GM23338 (cell line): ENCODE measurements around the gene RAD54L. TPM values are rescaled to one million over a fixed set of nuclear protein-coding genes. Genes with fewer than 3 reads are reported as not detected.

Source experiments
- ATAC-seq: fragments of 200-7000 bp; cut with Tn5 transposase; 3 replicates; pipeline ENCODE4 v1.9.1; 2020
- DNase-seq: peaks from one replicate; pipeline ENCODE4 v3.0.0-alpha.2; 2015; ENCODE audit warnings: low spot score
- H2AFZ ChIP-seq: fragments of 200-600 bp; sonication (generic); 2 replicates; pipeline ENCODE4 v1.8.0; 2016; ENCODE audit warnings: antibody characterized with exemption, mild to moderate bottlenecking, moderate library complexity
- H3F3A ChIP-seq: fragments of 200-600 bp; sonication (generic); replicated peaks from 2 replicates; pipeline ENCODE4 v1.8.0; 2017; ENCODE audit warnings: antibody characterized with exemption, mixed run types, low read depth
- H3K27ac ChIP-seq: fragments of 200-600 bp; sonication (generic); 2 replicates; pipeline ENCODE4 v1.6.1; 2016; ENCODE audit warnings: low read depth
- H3K27me3 ChIP-seq: fragments of 200-600 bp; sonication (generic); 2 replicates; pipeline ENCODE4 v1.8.0; 2016; ENCODE audit warnings: mild to moderate bottlenecking, mixed run types, moderate library complexity; ENCODE audit not compliant: insufficient read depth
- H3K36me3 ChIP-seq: fragments of 200-600 bp; sonication (generic); 2 replicates; pipeline ENCODE4 v1.8.0; 2016; ENCODE audit warnings: mild to moderate bottlenecking; ENCODE audit not compliant: insufficient read depth
- H3K4me1 ChIP-seq: fragments of 200-600 bp; sonication (generic); 2 replicates; pipeline ENCODE4 v1.8.0; 2016; ENCODE audit warnings: mild to moderate bottlenecking, moderate library complexity; ENCODE audit not compliant: insufficient read depth
- H3K4me2 ChIP-seq: fragments of 200-600 bp; sonication (generic); 2 replicates; pipeline ENCODE4 v1.7.1; 2017; ENCODE audit warnings: mixed run types
- H3K4me3 ChIP-seq: fragments of 200-600 bp; sonication (generic); 2 replicates; pipeline ENCODE4 v1.6.1; 2016; ENCODE audit warnings: mixed run types
- H3K79me2 ChIP-seq: fragments of 200-600 bp; sonication (generic); replicated peaks from 2 replicates; pipeline ENCODE4 v1.8.0; 2017; ENCODE audit warnings: mild to moderate bottlenecking; ENCODE audit not compliant: insufficient read depth
- H3K9me2 ChIP-seq: fragments of 200-600 bp; sonication (generic); 2 replicates; pipeline ENCODE4 v1.8.0; 2017; ENCODE audit not compliant: insufficient read depth
- H4K20me1 ChIP-seq: fragments of 200-600 bp; sonication (generic); replicated peaks from 2 replicates; pipeline ENCODE4 v1.8.0; 2017; ENCODE audit warnings: mild to moderate bottlenecking; ENCODE audit not compliant: insufficient read depth
- H3K27ac Mint-ChIP-seq: 2 replicates; pipeline ENCODE4 v1.8.0; 2020; ENCODE audit warnings: inconsistent platforms, mild to moderate bottlenecking, moderate library complexity, mixed read lengths
- H3K27me3 Mint-ChIP-seq: 3 replicates; pipeline ENCODE4 v1.8.0; 2022; ENCODE audit warnings: low read depth, mild to moderate bottlenecking, moderate library complexity, mixed read lengths, inconsistent platforms; ENCODE audit not compliant: insufficient read depth, poor library complexity
- H3K36me3 Mint-ChIP-seq: 3 replicates; pipeline ENCODE4 v1.8.0; 2021; ENCODE audit warnings: low read depth, mild to moderate bottlenecking, inconsistent platforms, moderate library complexity, mixed read lengths
- H3K4me1 Mint-ChIP-seq: 3 replicates; pipeline ENCODE4 v1.8.0; 2020; ENCODE audit warnings: mild to moderate bottlenecking, inconsistent platforms, mixed read lengths
- H3K4me3 Mint-ChIP-seq: 3 replicates; pipeline ENCODE4 v1.8.0; 2021; ENCODE audit warnings: moderate library complexity, mild to moderate bottlenecking, inconsistent platforms, mixed read lengths
- H3K9me3 Mint-ChIP-seq: 3 replicates; pipeline ENCODE4 v1.8.0; 2020; ENCODE audit warnings: moderate library complexity, mild to moderate bottlenecking, inconsistent platforms, mixed read lengths
- CREB1 ChIP-seq: fragments of 250-450 bp; sonication (Bioruptor Pico); IDR thresholded peaks from 2 replicates; pipeline ENCODE4 v1.5.0; 2020; ENCODE audit warnings: low read depth, mild to moderate bottlenecking, moderate library complexity
- CTCF ChIP-seq, 2 experiments: fragments of 200-600 bp in 1 of 2; sonication (generic) in 1 of 2; conservative IDR thresholded peaks; 2 replicates each; pipeline versions ENCODE4 v1.5.1 to v1.6.1; 2016 to 2017; ENCODE audit warnings: antibody characterized with exemption in 2 of 2, low read depth in 2 of 2, mild to moderate bottlenecking in 2 of 2, moderate library complexity in 1 of 2
- EZH2 ChIP-seq: fragments of 200-600 bp; sonication (generic); IDR thresholded peaks from one replicate; pipeline ENCODE4 v1.8.0; 2017; ENCODE audit warnings: antibody characterized with exemption, mild to moderate bottlenecking, low read depth; ENCODE audit not compliant: unreplicated experiment
- EZH2phosphoT487 ChIP-seq: fragments of 200-600 bp; sonication (generic); IDR thresholded peaks from one replicate; pipeline ENCODE4 v1.8.1; 2018; ENCODE audit warnings: antibody characterized with exemption; ENCODE audit not compliant: unreplicated experiment
- JUNB ChIP-seq: IDR thresholded peaks from one replicate; pipeline ENCODE4 v1.6.1; 2016; ENCODE audit warnings: antibody characterized with exemption; ENCODE audit not compliant: unreplicated experiment
- NANOG ChIP-seq: IDR thresholded peaks from 2 replicates; pipeline ENCODE4 v1.6.1; 2016; ENCODE audit warnings: antibody characterized with exemption, borderline replicate concordance
- POLR2AphosphoS5 ChIP-seq: IDR thresholded peaks from 2 replicates; pipeline ENCODE4 v1.6.1; 2016; ENCODE audit warnings: antibody characterized with exemption, low read depth
- STAT1 ChIP-seq: IDR thresholded peaks from one replicate; pipeline ENCODE4 v1.6.1; 2016; ENCODE audit warnings: antibody characterized with exemption; ENCODE audit not compliant: unreplicated experiment
- ZNF114 ChIP-seq: fragments of 250-450 bp; sonication (Bioruptor Pico); IDR thresholded peaks from 2 replicates; pipeline ENCODE4 v1.5.0; 2020; ENCODE audit warnings: mild to moderate bottlenecking, moderate library complexity
- ZNF331 ChIP-seq: fragments of 250-450 bp; sonication (Bioruptor Pico); IDR thresholded peaks from 2 replicates; pipeline ENCODE4 v1.5.0; 2020; ENCODE audit warnings: low read depth, mild to moderate bottlenecking, moderate library complexity
- polyA plus RNA-seq: library from polyadenylated mRNA; unstranded; fragments of >200 nt; fragmentation: Nextera tagmentation; extraction: Ambion mirVana; gene quantifications from 2 replicates; pipeline ENCODE4 v1.2.1, GENCODE V29; 2016
- total RNA-seq: library from RNA; depleted of rRNA; stranded (reverse); fragments of >200 nt; shearing (Covaris generic); gene quantifications from 2 replicates; pipeline ENCODE4 v1.2.3, GENCODE V29; 2014
- TF ChIP-seq, protein P1 (sequence below): IDR thresholded peaks from one replicate; pipeline ENCODE4 v1.6.1; 2018; ENCODE audit warnings: antibody characterized with exemption; ENCODE audit not compliant: unreplicated experiment
- TF ChIP-seq, protein P2 (sequence below): IDR thresholded peaks from 2 replicates; pipeline ENCODE4 v1.6.1; 2016; ENCODE audit warnings: antibody characterized with exemption
- TF ChIP-seq, protein P3 (sequence below): fragments of 250-450 bp; sonication (Bioruptor Pico); IDR thresholded peaks from 2 replicates; pipeline ENCODE4 v1.5.0; 2020; ENCODE audit warnings: mild to moderate bottlenecking, moderate library complexity

RAD54L gene
- total and polyA plus RNA-seq, 2 experiments from 2014 or later = 26.4 to 48.1 TPM

DNA sequence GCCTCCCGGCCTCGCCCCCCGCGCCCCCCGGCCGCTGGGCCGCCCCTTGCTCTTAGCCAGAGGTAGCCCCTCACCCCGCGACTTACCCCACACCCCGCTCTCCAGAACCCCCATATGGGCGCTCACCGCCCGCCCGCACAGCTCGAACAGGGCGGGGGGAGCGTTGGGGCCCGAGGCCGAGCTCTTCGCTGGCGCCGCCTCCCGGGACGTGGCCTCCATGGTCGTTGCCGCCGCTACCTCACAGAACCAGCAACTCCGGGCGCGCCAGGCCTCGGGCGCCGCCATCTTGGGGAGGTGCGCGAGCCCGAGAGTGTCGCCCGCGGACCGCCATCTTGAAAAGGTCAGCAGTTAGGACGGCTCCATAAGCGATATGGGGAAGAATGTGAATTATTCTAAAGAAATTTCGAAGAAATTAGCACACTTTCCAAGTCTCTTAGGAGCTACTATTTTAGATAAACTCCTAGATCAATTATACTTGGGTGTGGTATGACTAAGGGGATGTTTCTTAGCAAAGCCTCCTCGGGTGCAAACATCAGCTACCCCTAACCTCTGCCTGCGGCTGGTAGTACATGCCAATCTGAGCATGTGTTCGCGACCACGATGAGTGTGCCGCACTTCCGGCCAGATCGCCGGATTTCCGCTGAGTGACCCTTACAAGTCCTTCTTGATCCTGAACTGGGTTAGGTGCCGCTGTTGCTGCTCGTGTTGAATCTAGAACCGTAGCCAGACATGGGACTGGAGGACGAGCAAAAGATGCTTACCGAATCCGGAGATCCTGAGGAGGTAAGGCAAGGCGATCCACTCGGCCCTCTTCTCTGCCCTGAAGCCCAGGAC is 55.7 kb downstream of the RAD54L start, which contains the start of the genes LRRC41 and UQCRH:
TSS of gene LRRC41 (minus strand) at position 579 of the 834 bp plus-strand sequence. CDS start at position 285, 294 bp downstream.
TSS of gene UQCRH (plus strand) at position 661 of the 834 bp plus-strand sequence. CDS start at position 730, 69 bp downstream.
- Mint-ChIP-seq H3K9me3 (peaks cover 7% of the 10 kb centered on the region), H3K4me3 (peak within 1 kb of the TSS; percentile 98), H3K4me1 (peaks cover 43% of the 10 kb centered on the region), H3K27ac (peak within 1 kb of the TSS; percentile 99), H3K36me3 (peaks cover 37% of the 10 kb centered on the region), H3K27me3 (peaks cover 9% of the 10 kb centered on the region)
- H3K9me2 ChIP-seq = no peaks in the 10 kb centered on the region
- H3K4me1 ChIP-seq = peaks cover 49% of the 10 kb centered on the region
- no peaks in the 10 kb centered on the region for H3K27me3 ChIP-seq
- peak; percentile 96 for DNase-seq
- peak within 1 kb of the TSS; percentile 80 for H3K27ac ChIP-seq
- peaks cover 8% of the 10 kb centered on the region; the same call in 1 of the 2 replicates for H3K36me3 ChIP-seq
- H3K4me3 ChIP-seq = peak within 1 kb of the TSS; percentile 93
- peaks cover 84% of the 10 kb centered on the region for H3K79me2 ChIP-seq
- peaks cover 36% of the 10 kb centered on the region for H4K20me1 ChIP-seq
- H3K4me2 ChIP-seq = peak within 1 kb of the TSS; percentile 88
- TF ChIP-seq JUNB (no peak), STAT1 (no peak), EZH2 (no peak), NANOG (no peak), EZH2phosphoT487 (no peak), POLR2AphosphoS5 (peak; percentile 91), ZNF331 (CRISPR knock-in tag) (no peak), CTCF (conservative IDR thresholded peaks at IDR 0.05; ENCODE audit: low read depth in 2 of 2) (no peak), ZNF114 (peak; percentile 88; the same call in 1 of the 2 replicates), CREB1 (CRISPR knock-in tag) (0 out of 2 replicates have a peak, but pooled peaks have one; percentile 12)
- TF ChIP-seq, protein P1, sequence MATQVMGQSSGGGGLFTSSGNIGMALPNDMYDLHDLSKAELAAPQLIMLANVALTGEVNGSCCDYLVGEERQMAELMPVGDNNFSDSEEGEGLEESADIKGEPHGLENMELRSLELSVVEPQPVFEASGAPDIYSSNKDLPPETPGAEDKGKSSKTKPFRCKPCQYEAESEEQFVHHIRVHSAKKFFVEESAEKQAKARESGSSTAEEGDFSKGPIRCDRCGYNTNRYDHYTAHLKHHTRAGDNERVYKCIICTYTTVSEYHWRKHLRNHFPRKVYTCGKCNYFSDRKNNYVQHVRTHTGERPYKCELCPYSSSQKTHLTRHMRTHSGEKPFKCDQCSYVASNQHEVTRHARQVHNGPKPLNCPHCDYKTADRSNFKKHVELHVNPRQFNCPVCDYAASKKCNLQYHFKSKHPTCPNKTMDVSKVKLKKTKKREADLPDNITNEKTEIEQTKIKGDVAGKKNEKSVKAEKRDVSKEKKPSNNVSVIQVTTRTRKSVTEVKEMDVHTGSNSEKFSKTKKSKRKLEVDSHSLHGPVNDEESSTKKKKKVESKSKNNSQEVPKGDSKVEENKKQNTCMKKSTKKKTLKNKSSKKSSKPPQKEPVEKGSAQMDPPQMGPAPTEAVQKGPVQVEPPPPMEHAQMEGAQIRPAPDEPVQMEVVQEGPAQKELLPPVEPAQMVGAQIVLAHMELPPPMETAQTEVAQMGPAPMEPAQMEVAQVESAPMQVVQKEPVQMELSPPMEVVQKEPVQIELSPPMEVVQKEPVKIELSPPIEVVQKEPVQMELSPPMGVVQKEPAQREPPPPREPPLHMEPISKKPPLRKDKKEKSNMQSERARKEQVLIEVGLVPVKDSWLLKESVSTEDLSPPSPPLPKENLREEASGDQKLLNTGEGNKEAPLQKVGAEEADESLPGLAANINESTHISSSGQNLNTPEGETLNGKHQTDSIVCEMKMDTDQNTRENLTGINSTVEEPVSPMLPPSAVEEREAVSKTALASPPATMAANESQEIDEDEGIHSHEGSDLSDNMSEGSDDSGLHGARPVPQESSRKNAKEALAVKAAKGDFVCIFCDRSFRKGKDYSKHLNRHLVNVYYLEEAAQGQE = peak; percentile 13
- TF ChIP-seq, protein P2, sequence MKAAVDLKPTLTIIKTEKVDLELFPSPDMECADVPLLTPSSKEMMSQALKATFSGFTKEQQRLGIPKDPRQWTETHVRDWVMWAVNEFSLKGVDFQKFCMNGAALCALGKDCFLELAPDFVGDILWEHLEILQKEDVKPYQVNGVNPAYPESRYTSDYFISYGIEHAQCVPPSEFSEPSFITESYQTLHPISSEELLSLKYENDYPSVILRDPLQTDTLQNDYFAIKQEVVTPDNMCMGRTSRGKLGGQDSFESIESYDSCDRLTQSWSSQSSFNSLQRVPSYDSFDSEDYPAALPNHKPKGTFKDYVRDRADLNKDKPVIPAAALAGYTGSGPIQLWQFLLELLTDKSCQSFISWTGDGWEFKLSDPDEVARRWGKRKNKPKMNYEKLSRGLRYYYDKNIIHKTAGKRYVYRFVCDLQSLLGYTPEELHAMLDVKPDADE = peak; percentile 40
- TF ChIP-seq, protein P3, sequence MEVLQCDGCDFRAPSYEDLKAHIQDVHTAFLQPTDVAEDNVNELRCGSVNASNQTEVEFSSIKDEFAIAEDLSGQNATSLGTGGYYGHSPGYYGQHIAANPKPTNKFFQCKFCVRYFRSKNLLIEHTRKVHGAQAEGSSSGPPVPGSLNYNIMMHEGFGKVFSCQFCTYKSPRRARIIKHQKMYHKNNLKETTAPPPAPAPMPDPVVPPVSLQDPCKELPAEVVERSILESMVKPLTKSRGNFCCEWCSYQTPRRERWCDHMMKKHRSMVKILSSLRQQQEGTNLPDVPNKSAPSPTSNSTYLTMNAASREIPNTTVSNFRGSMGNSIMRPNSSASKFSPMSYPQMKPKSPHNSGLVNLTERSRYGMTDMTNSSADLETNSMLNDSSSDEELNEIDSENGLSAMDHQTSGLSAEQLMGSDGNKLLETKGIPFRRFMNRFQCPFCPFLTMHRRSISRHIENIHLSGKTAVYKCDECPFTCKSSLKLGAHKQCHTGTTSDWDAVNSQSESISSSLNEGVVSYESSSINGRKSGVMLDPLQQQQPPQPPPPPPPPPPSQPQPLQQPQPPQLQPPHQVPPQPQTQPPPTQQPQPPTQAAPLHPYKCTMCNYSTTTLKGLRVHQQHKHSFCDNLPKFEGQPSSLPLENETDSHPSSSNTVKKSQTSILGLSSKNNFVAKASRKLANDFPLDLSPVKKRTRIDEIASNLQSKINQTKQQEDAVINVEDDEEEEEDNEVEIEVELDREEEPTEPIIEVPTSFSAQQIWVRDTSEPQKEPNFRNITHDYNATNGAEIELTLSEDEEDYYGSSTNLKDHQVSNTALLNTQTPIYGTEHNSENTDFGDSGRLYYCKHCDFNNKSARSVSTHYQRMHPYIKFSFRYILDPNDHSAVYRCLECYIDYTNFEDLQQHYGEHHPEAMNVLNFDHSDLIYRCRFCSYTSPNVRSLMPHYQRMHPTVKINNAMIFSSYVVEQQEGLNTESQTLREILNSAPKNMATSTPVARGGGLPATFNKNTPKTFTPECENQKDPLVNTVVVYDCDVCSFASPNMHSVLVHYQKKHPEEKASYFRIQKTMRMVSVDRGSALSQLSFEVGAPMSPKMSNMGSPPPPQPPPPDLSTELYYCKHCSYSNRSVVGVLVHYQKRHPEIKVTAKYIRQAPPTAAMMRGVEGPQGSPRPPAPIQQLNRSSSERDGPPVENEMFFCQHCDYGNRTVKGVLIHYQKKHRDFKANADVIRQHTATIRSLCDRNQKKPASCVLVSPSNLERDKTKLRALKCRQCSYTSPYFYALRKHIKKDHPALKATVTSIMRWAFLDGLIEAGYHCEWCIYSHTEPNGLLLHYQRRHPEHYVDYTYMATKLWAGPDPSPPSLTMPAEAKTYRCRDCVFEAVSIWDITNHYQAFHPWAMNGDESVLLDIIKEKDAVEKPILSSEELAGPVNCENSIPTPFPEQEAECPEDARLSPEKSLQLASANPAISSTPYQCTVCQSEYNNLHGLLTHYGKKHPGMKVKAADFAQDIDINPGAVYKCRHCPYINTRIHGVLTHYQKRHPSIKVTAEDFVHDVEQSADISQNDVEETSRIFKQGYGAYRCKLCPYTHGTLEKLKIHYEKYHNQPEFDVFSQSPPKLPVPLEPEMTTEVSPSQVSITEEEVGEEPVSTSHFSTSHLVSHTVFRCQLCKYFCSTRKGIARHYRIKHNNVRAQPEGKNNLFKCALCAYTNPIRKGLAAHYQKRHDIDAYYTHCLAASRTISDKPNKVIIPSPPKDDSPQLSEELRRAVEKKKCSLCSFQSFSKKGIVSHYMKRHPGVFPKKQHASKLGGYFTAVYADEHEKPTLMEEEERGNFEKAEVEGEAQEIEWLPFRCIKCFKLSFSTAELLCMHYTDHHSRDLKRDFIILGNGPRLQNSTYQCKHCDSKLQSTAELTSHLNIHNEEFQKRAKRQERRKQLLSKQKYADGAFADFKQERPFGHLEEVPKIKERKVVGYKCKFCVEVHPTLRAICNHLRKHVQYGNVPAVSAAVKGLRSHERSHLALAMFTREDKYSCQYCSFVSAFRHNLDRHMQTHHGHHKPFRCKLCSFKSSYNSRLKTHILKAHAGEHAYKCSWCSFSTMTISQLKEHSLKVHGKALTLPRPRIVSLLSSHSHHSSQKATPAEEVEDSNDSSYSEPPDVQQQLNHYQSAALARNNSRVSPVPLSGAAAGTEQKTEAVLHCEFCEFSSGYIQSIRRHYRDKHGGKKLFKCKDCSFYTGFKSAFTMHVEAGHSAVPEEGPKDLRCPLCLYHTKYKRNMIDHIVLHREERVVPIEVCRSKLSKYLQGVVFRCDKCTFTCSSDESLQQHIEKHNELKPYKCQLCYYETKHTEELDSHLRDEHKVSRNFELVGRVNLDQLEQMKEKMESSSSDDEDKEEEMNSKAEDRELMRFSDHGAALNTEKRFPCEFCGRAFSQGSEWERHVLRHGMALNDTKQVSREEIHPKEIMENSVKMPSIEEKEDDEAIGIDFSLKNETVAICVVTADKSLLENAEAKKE = peak; percentile 75; the same call in 1 of the 2 replicates
- H2AFZ ChIP-seq = peak within 1 kb of the TSS; percentile 64
- peak; percentile 72 for ATAC-seq
- H3F3A ChIP-seq = peaks cover 15% of the 10 kb centered on the region
